Heart left ventricle (tissue), 13 donors: ENCODE measurements around the gene PAN2.

Source experiments
- POLR2A ChIP-seq, 2 donors: fragments of 450-650 bp; IDR thresholded peaks; one replicate each; pipeline ENCODE4 v1.6.1; 2017; ENCODE audit warnings: antibody characterized with exemption in 2 of 2, mild to moderate bottlenecking in 2 of 2, moderate library complexity in 2 of 2
- TF ChIP-seq, protein P1 (sequence below), 12 donors: fragments of 200-600 bp; sonication (generic) in 4 of 12; IDR thresholded peaks; one replicate each; pipeline versions ENCODE4 v1.5.0 to v1.8.0; 2018 to 2022; ENCODE audit warnings: antibody characterized with exemption in 12 of 12, mild to moderate bottlenecking in 5 of 12
- donor health status: ischemic (EF 13 %, LVEDD 7.1; RV severe dilation, severe dysfunction).
- donor health status: DM: no; HTN: yes; CAD: no.
- donor health status: DM: no; HTN: no; CAD: no.
- donor health status: ischemic (EF 25% LVEDD 6.9; RV normal size, moderate dysfunction).
- donor health status: ischemic (EF 25% LVEDD 5.7; RV mildly dilated, moderate dysfunction).
- donor health status: ischemic (EF 35%, LVEDD 5.7; RV mildly dilated, moderate dysfunction).
- donor health status: nonischemic (EF 11% LVEDD 7.7; RV severe dilation, severe dysfunction).
- donor health status: DM: yes; HTN: yes; CAD: no.
- donor health status: PGD.
- donor health status: ischemic (EF 29% LVEDD 5.4; RV normal size, mild dysfunction).
- donor health status: nonischemic (EF 23%, LVEDD 6.1; RV moderate dilation, normal function).

GRCh38 chr12:56374726-56375597 is 41.2 kb upstream of the PAN2 start:
- TF ChIP-seq, protein P1, sequence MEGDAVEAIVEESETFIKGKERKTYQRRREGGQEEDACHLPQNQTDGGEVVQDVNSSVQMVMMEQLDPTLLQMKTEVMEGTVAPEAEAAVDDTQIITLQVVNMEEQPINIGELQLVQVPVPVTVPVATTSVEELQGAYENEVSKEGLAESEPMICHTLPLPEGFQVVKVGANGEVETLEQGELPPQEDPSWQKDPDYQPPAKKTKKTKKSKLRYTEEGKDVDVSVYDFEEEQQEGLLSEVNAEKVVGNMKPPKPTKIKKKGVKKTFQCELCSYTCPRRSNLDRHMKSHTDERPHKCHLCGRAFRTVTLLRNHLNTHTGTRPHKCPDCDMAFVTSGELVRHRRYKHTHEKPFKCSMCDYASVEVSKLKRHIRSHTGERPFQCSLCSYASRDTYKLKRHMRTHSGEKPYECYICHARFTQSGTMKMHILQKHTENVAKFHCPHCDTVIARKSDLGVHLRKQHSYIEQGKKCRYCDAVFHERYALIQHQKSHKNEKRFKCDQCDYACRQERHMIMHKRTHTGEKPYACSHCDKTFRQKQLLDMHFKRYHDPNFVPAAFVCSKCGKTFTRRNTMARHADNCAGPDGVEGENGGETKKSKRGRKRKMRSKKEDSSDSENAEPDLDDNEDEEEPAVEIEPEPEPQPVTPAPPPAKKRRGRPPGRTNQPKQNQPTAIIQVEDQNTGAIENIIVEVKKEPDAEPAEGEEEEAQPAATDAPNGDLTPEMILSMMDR (IDR thresholded peaks at IDR 0.05) = no peak
- no peak for TF ChIP-seq POLR2A (IDR thresholded peaks at IDR 0.05)
